EL (cell line): ENCODE data around the gene FNDC10.

Experiments used
- DNase-seq: peaks from one replicate; pipeline ENCODE4 v3.0.0-alpha.2; 2016

The FNDC10 gene

GRCh38 chr1:1615256-1616044 is 15.5 kb upstream of the FNDC10 start, which contains the start of gene MIB2:
Gene MIB2, plus strand, starts transcription at chr1:1615500. Its CDS starts 7,953 bp downstream, at chr1:1623453.
- peak; percentile 96 for DNase-seq

GRCh38 chr1:1614954-1615255 is 15.0 kb upstream of the FNDC10 start:
- DNase-seq, result no peak

DNA sequence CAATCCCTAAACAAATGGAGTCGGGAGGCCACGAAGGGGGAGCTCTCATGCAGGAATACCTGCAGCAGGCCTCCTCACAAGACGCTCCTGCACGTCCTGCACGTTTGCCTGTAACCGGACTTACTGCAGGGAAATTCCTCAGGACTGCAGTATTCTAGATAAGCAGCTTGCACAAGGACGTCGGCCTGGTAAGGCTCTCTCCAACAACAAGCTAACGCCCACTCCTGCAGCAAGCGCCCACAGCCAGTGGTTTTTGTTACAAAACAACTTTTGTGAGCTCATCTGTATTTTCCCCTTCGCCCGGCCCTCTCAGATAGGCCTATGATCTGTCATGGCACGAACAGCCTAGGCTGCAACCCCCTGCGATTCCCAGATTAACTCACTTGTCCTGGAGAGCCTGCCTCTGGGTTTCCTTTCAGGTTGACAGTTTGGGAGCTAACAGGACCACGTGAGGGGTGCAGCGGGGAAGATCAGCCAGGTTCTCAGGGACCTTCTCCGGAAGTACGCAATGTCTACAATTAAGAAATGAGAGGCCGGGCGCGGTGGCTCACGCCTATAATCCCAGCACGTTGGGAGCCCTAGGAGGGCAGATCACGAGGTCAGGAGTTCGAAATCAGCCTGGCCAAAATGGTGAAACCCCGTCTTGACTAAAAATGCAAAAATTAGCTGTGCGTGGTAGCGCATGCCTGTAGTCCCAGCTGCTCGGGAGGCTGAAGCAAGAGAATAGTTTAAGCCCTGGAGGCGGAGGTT is 14.4 kb upstream of the FNDC10 start:
- peak; percentile 49 for DNase-seq

GRCh38 chr1:1613509-1614082 is 13.7 kb upstream of the FNDC10 start:
- no peak for DNase-seq

- no peak for DNase-seq
Observed at GRCh38 chr1:1612104-1612400, 12.1 kb upstream of the FNDC10 start.

DNA sequence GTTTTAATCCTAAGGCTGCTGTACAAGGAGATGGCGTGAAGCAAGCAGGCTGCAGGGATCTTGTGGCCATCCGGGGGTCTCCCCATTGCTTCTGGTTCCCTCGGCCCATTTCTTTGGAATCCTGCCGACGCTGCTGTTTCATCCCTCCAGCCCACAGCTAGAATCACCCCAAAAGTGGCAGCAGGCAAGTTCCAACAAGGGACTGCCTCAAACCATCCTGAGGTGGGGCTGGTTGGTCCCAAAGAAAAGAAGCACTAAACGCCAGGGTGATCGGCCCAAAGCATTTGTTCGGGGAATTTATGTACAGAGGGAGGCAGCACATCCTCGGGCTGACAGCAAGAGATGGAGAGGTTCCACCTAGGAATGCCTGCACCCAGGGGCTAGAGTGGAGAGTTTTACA is 10.9 kb upstream of the FNDC10 start:
- DNase-seq, result no peak

DNA sequence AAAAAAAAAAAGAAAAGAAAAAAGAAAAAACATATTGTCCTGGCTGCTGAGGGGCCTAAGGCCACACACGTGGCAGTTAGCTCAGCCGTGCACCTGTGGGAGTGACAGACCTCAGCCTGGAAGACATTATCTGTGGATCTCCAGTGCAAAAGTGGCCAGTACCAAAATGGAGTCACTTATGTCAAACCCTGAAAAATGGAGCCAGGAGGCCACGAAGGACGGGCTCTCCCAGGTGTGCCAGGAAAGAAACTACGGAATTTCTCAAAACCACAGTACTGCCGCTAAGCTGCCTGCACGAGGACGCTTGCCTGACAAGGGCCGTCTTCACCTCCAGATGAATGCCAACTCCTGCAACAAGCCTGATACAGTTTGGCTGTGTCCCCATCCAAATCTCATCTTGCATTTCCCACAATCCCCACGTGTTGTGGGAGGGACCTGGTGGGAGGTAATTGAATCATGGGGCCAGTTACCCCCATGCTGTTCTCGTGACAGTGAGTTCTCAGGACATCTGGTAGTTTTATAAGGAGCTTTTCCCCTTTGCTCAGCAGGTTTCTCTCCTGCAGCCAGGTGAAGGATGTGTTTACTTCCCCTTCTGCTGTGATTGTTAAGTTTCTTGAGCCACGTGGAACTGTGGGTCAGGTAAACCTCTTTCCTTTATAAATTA is 10.0 kb upstream of the FNDC10 start:
- DNase-seq, result no peak

DNA sequence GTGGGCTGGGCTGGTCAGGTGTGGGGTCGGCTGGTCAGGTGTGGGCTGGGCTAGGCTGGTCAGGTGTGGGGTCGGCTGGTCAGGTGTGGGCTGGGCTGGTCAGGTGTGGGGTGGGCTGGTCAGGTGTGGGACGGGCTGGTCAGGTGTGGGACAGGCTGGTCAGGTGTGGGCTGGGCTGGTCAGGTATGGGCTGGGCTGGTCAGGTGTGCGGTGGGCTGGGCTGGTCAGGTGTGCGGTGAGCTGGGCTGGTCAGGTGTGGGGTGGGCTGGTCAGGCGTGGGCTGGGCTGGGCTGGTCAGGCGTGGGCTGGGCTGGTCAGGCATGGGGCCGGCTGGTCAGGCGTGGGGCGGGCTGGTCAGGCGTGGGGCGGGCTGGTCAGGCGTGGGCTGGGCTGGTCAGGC is 6.3 kb upstream of the FNDC10 start:
- DNase-seq, result no peak

DNA sequence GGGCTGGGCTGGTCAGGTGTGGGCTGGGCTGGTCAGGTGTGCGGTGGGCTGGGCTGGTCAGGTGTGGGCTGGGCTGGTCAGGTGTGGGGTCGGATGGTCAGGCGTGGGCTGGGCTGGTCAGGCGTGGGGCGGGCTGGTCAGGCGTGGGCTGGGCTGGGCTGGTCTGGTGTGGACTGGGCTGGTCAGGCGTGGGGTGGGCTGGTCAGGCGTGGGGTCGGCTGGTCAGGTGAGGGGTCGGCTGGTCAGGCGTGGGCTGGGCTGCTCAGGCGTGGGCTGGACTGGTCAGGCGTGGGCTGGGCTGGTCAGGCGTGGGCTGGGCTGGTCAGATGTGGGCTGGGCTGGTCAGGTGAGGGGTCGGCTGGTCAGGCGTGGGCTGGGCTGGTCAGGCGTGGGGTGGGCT is 5.8 kb upstream of the FNDC10 start:
- no peak for DNase-seq

DNA sequence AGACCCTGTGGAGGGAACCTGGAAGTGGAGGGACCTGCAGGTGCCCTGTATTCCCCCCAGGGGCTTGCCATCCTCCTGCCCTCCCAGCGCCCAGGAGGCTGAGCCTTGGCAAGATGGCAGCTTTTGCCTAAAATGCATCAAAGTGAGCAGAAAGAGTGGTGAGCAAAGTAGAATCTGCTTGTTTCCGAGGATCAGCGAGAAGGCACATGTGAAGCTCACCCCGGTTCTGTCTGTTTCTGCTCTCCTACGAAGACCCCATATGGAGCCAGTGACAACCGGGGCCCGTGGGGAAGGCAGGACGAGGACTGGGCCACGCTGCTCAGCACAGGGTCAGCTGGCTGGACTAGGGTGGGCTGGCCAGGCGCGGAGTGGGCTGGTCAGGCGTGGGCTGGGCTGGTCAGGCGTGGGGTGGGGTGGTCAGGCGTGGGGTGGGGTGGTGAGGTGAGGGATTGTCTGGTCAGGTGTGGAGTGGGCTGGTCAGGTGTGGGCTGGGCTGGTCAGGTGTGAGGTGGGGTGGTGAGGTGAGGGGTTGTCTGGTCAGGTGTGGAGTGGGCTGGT is 5.2 kb upstream of the FNDC10 start:
- DNase-seq, result no peak

GRCh38 chr1:1604374-1605033 is 4.6 kb upstream of the FNDC10 start:
- no peak for DNase-seq

DNA sequence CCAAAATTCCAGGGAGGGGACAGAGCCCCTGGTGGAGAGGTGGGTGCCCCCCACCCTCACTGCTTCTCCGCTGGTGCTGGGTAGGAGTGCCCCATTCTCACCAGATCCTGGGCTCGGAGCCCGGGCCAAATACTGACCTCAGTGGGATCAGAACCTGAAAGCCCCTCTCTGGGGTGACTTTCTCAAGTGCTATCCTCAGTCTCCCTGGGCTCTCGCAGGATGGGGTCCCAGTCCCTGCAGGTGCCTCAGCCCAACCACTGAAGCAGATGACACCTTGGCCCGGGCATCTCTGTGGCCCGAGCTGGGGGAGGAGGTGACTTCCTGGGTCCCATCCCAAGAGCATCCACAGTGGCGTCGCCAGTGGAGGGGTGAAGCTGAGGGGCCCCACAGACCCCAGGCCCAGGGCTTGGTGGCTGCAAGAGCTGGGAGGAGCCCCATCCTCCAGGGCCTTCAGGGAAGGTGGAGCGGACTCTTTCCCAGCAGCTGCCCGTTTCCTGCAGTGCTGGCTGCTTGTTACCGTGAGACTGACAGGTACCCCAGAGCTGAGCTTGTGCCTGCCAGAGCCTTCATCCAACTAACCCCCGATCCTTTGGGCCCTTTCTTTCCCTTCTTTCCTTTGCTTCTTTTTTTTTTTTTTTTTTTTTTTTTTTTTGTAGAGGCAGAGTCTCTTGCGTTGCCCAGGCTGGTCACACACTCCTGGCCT is 3.9 kb upstream of the FNDC10 start:
- no peak for DNase-seq

DNA sequence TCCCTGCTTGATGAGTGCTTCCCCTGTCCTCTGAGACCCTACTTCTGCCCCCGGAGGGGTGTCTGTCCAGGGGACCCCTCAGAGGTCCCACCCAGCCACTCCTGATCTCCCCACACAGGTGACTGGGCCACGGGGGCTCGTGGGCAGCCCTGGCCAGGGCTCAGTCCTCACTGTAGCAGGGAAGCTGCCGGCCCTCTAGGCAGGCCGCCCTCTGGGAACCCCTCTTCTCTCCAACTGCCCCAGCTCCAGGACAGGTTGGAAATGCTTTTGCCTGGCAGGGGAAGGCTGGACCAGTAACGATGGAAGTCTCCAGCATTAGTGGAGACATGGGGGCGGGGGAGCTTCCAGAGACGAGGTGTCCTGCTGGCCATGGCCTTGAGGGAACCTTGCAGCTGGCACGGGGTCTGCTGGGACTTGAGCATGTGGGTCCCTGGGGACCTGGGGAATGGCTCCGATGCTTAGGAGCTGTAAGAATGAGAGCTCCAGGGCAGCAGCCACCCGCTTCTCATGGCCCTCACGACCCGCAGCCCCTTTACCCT is 3.1 kb upstream of the FNDC10 start:
- DNase-seq, result no peak

DNA sequence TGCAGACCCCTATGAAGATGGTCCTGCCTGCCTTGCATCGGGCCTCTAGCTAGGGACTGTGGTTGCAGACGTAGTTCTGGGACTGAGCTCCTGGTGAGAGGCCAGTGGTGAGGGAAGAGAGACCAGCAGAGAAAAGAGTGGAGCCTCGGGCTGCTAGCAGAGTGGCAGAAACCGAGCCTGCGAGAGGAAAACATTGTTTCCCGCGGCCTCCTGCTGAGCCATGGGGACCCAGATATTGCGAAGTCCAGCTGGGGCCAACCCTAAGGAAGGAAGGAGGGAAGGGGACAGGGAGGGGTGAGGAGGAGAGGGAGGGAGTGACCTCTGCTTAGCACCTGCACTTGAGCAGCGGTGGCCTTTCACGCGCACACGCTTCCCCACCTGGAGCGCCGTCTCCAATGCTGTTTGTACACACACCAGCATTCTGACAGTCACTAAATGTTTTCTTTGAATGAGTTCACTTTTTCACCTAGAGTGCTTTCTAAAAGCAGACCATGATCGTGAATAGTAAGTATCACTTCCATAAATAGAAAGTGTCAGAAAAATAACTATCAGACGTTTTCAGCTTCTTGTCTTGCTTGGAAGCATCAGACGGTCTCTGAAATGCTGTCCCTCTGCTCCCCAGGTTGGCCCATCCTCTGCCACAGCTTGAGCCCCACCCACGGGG is 2.5 kb upstream of the FNDC10 start:
- no peak for DNase-seq

GRCh38 chr1:1601564-1602303 is 1.8 kb upstream of the FNDC10 start:
- DNase-seq, result no peak

- DNase-seq, result no peak
Observed at GRCh38 chr1:1600861-1601563, 1.1 kb upstream of the FNDC10 start.

DNA sequence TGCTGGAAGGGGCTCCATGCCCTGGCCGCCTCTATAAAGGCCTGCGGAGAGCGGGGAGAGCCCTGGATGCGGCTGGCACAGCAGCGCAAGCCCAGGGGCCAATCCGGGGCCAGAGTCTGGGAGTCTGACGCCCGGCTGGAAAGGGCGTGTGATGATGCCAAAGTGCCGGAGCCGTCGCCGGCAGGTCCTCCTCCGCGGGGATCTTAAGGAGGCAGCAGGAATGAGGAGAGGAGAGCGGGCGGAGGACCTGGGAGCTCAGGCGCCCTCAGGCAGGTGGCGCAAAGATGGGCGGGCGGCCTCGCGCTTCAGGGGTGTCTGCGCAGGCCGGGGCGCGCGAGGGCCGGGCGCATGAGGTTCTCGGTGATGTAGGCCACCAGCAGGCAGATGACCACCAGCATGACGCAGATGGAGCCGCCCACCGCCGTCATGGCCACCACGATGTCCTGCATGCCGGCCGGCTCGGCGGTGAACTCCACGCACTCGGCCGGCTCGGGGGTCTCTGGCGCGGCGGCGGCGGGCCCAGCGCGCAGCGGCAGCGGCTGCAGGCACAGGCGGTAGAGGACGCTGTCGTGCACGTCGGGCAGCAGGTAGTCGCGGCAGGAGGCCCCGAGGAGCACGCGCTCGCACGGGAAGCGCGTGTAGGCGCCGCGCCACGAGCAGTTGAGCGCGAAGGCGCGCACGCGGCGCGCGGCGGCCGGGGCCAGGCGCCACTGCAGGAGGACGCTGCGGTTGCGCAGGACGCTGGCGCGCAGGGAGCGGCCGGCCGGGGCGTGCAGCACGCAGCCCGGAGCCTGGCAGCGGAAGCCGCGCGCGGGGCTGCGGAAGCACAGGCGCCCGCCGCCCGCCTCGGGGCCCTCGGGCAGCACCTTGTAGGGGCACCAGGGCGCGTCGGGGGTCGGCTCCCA is 653 bp downstream of the FNDC10 start:
- peak; percentile 41 for DNase-seq

GRCh38 chr1:1598720-1599029 is 1.3 kb downstream of the FNDC10 start:
- no peak for DNase-seq

GRCh38 chr1:1598051-1598719 is 1.8 kb downstream of the FNDC10 start:
- DNase-seq, result no peak
